ENCODE data around the gene PDK1. TPM values are rescaled to one million over a fixed set of nuclear protein-coding genes. Genes with fewer than 3 reads are reported as not detected.

PDK1 gene
- total and polyA plus RNA-seq, 4 donors: 2.9 to 20.9 (median 8.6) TPM

- no peak for TF ChIP-seq CTCF (IDR thresholded peaks at IDR 0.05; ENCODE audit: control extremely low read depth, extremely low read depth)
- no peaks in the 10 kb centered on the region for H3K9me3 ChIP-seq (ENCODE audit: control insufficient read depth in 4 of 4, insufficient read depth in 3 of 4, low read length in 3 of 4)
- no peak for ATAC-seq (ENCODE audit: insufficient read depth, low FRiP score)
- WGBS, 2 donors: 87 to 95% methylated on average over 6 of the region's 6 CpGs
- H3K27me3 ChIP-seq (ENCODE audit: control insufficient read depth in 3 of 3, insufficient read depth in 3 of 3, low read length in 2 of 3): no peaks in the 10 kb centered on the region
- H3K4me3 ChIP-seq: no peak overlapping the region
- peaks cover 0 to 16% (median 2%) of the 10 kb centered on the region in 4 donors for H3K36me3 ChIP-seq (ENCODE audit: control insufficient read depth in 4 of 4, insufficient read depth in 4 of 4, low read length in 4 of 4)
- DNase-seq: peak in 1 of 3 donors; percentile 10
- H3K27ac ChIP-seq (ENCODE audit: low read depth in 1 of 2, low read length in 1 of 2): no peak overlapping the region
- H3K4me1 ChIP-seq (ENCODE audit: control insufficient read depth in 5 of 5, insufficient read depth in 5 of 5, low read length in 5 of 5): peaks cover 0 to 6% (median 0%) of the 10 kb centered on the region in 5 donors
- no peak overlapping the region for H3K9ac ChIP-seq (ENCODE audit: insufficient read depth in 1 of 2, low read length in 2 of 2)
These were observed 44.7 kb downstream of the PDK1 start for GRCh38 chr2:172600557-172601008.

- no peak for TF ChIP-seq CTCF (IDR thresholded peaks at IDR 0.05; ENCODE audit: control extremely low read depth, extremely low read depth)
- no peak for ATAC-seq (ENCODE audit: insufficient read depth, low FRiP score)
- 97% methylated on average over 1 of the region's 1 CpG for WGBS, 2 donors
- Histone ChIP-seq H3K36me3 (ENCODE audit: control insufficient read depth in 4 of 4, insufficient read depth in 4 of 4, low read length in 4 of 4) (peaks cover 0 to 4% (median 0%) of the 10 kb centered on the region in 4 donors), H3K9ac (ENCODE audit: insufficient read depth in 1 of 2, low read length in 2 of 2) (no peak overlapping the region), H3K4me1 (ENCODE audit: control insufficient read depth in 5 of 5, insufficient read depth in 5 of 5, low read length in 5 of 5) (no peaks in the 10 kb centered on the region), H3K9me3 (ENCODE audit: control insufficient read depth in 4 of 4, insufficient read depth in 3 of 4, low read length in 3 of 4) (no peaks in the 10 kb centered on the region), H3K27me3 (ENCODE audit: control insufficient read depth in 3 of 3, insufficient read depth in 3 of 3, low read length in 2 of 3) (no peaks in the 10 kb centered on the region), H3K4me3 (no peak overlapping the region), H3K27ac (ENCODE audit: low read depth in 1 of 2, low read length in 1 of 2) (no peak overlapping the region)
- DNase-seq: no peak
These were observed 50.4 kb downstream of the PDK1 start for GRCh38 chr2:172606285-172606684.

DNA sequence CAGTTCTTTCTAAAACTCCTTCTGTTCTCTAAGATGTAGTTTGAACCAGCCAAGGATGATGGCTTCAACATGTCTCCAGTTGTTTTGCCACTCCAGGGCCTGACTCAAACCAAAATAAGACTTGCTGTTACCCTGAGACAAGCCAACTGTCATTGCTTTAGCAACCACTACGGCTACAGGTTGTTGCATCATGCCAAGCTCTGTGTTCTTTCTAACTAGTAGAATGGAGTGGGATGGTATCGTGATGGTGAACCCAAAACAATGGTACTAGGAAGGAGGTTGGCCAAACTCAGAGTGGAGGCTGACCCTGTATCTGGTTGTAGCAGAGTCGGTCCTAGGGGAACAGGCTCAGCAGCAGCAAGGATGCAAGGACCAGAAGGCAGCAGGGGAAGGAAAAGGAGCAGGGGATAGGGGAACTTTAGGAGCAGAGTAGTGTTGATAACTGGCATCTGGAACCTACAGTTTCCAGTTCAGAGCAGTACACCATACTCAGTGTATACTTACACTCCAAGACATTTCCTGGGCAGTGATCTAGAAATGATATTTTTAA lies 51.6 kb downstream of the PDK1 start:
- H3K27ac ChIP-seq (ENCODE audit: low read depth in 1 of 2, low read length in 1 of 2): no peak overlapping the region
- 75 to 89% methylated on average over 3 of the region's 3 CpGs for WGBS, 2 donors
- H3K4me3 ChIP-seq: no peak overlapping the region
- ATAC-seq (ENCODE audit: insufficient read depth, low FRiP score) (no peak), DNase-seq (no peak)
- H3K9me3 ChIP-seq (ENCODE audit: control insufficient read depth in 4 of 4, insufficient read depth in 3 of 4, low read length in 3 of 4): no peaks in the 10 kb centered on the region
- no peaks in the 10 kb centered on the region for H3K4me1 ChIP-seq (ENCODE audit: control insufficient read depth in 5 of 5, insufficient read depth in 5 of 5, low read length in 5 of 5)
- H3K36me3 ChIP-seq (ENCODE audit: control insufficient read depth in 4 of 4, insufficient read depth in 4 of 4, low read length in 4 of 4): peaks cover 0 to 4% (median 0%) of the 10 kb centered on the region in 4 donors
- H3K9ac ChIP-seq (ENCODE audit: insufficient read depth in 1 of 2, low read length in 2 of 2): no peak overlapping the region
- TF ChIP-seq CTCF (IDR thresholded peaks at IDR 0.05; ENCODE audit: control extremely low read depth, extremely low read depth): no peak
- H3K27me3 ChIP-seq (ENCODE audit: control insufficient read depth in 3 of 3, insufficient read depth in 3 of 3, low read length in 2 of 3): no peaks in the 10 kb centered on the region

GRCh38 chr2:172609488-172609887 lies 53.6 kb downstream of the PDK1 start:
- TF ChIP-seq CTCF (IDR thresholded peaks at IDR 0.05; ENCODE audit: control extremely low read depth, extremely low read depth): no peak
- 70 to 77% methylated on average over 5 of the region's 5 CpGs for WGBS, 2 donors

More at GRCh38 chr2:172609488-172609887, 53.6 kb downstream of the PDK1 start:
- no peak overlapping the region for H3K4me3 ChIP-seq
- H3K27me3 ChIP-seq (ENCODE audit: control insufficient read depth in 3 of 3, insufficient read depth in 3 of 3, low read length in 2 of 3): no peaks in the 10 kb centered on the region
- peaks cover 0 to 10% (median 0%) of the 10 kb centered on the region in 5 donors for H3K4me1 ChIP-seq (ENCODE audit: control insufficient read depth in 5 of 5, insufficient read depth in 5 of 5, low read length in 5 of 5)
- peaks cover 0 to 4% (median 0%) of the 10 kb centered on the region in 4 donors for H3K36me3 ChIP-seq (ENCODE audit: control insufficient read depth in 4 of 4, insufficient read depth in 4 of 4, low read length in 4 of 4)
- no peak for DNase-seq
- H3K27ac ChIP-seq (ENCODE audit: low read depth in 1 of 2, low read length in 1 of 2): no peak overlapping the region
- no peak overlapping the region for H3K9ac ChIP-seq (ENCODE audit: insufficient read depth in 1 of 2, low read length in 2 of 2)
- ATAC-seq (ENCODE audit: insufficient read depth, low FRiP score): no peak
- H3K9me3 ChIP-seq (ENCODE audit: control insufficient read depth in 4 of 4, insufficient read depth in 3 of 4, low read length in 3 of 4): no peaks in the 10 kb centered on the region
